ENCODE results near the gene FOXI1.
"Not testable (repeated sequence)": the region's sequence is repeated elsewhere in the genome, so short reads cannot be mapped to it uniquely, and the experiment has no call there.

The FOXI1 gene

DNA sequence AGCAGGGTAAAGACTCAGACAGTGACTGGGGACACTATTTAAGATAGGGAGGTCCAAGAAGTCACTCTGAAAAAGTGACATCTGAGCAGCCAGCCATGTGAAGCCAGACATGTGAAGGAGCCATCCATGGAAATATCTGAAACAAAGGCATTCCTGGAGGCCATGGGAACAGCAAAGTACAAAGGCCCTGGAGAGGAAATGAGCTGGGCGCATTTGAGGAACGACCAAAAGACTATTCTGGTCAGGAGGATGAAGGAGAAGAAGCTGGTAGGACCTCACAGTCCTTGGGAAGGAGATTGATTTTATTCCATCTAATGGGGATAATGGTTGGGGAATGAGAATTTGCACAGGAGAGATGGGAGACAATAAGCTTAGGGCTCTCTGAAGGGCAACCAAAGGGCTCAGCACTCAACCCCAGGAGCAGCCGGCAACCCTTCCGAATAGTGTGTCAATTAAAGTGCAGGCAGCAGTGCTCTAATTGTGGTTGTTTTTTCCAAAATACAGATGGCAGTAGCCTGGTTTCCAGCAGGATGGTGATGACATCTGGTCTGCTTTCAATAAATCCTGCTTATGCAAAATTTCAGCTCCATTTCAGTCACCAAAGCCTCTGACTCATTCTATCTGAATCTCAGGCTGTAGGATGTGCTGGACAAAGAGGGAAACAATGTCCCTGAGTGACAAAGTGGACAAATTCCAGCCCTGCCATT, 26.7 kb downstream of the FOXI1 start:
- DNase-seq, result no peak

DNA sequence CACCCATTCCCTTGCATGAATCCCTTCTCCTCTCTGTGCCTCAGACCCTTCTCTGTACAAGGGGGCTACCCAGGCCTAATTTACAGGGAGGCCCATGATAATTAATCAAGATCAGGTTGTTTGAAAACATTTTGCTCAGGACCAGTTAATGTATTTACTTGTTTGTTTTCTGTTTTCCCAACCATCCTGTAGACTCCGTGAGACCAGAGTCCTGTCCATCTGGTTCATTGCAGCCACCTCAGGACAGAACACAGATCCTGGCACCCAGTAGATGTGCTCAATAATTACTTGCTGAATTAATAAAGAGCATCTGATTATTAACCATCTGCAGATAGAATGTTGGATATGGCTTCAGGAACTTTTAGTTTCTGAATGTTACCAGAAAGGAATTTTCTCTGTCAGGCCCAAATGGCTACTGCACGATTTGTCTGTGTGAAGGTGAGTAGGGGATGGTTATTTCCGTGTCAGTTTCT, 27.3 kb downstream of the FOXI1 start:
- DNase-seq, result no peak

DNA sequence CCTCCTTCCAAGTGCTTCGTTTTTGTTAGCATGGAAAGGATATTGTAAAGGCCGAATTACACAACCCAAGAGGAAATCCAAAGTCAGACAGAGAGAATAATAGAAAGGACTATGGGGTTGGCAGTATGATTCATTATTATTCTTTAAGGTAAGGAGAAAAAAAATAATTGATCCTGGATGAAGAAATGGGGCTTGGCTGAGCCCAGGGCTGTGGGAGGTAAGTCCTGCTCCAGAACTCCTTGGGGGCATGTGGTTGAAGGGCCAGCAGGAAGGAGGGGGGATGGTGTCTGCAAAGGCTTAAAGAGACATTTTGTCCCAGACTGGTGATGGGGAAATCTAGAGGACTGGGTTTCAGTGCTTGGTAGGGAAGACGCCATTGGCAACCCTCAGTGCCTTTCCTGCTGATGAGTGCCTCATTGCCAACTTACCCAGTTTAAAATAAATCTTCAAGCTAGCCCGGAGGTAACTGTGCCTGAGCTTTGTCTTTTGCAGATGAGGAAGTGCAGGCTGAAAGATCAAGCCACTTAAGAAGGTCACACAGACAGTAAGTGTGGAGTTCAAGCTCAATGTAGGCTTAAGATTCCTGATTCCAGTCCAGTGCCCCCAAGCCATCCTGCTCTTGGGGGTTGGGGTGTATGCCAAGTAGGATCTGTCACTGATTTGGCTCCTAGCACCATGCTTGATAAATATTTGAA, 30.2 kb downstream of the FOXI1 start:
- DNase-seq, result no peak

DNA sequence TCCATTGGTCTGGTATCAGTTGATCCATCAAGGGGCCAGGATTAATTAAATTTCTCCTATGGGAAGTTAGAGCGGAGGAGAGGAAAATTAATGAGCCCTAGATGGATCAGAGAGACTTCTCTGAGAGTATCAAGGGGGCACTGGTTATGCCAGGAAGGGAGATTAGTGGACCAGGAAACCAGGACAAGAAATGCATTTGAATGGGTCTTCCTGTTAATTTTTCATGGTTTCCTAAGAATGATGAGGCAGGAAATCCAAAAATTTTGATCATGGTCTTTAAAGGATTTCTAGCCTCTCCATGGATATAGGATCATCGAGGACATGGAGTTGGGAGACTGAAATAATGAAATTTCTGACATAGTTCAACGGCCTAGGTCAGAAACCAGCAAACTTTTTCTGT, 30.8 kb downstream of the FOXI1 start:
- no peak for DNase-seq

DNA sequence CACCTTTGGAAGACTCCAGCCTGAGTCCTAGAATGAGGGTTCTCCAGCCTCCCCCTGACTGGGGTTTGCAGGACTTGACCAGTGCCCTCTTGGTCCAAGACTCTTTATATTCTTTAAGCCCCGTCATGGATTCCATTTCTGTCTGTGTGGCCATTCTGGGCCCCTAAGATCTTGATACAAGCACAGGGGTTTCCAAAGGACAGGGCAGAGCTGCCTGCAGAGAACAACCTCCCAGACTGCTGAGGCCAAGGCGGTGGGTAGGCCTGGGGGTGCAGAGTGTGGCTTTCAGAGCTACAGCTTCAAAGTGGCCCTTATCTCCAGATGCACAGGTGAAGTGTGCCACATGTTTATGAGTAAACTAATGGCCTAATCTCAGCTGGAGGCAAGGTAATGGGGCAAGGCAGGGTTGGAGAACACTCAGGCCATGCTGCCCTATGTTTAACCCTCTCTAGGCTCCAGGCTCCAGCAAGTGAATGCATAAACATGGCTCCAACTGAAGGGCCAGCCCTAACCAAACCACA, 32.1 kb downstream of the FOXI1 start:
- no peak for DNase-seq

DNA sequence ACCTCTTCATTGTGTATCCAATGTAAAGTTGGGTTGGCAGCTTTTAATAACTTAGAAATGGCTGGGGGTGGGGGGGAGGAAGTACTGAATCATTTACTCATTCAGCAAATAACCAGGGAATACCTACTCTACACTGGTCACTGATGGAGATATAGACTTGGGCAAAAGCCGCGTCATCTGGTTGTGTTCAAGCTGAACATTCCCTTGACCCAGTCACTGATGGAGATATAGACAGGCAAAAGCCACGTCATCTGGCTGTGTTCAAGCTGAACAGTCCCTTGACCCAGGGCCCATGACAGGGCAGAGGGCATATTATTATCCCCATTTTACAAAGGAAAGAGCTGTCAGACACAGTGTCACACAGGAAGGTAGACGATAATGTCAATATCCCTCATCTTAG, 32.6 kb downstream of the FOXI1 start:
- no peak for DNase-seq

DNA sequence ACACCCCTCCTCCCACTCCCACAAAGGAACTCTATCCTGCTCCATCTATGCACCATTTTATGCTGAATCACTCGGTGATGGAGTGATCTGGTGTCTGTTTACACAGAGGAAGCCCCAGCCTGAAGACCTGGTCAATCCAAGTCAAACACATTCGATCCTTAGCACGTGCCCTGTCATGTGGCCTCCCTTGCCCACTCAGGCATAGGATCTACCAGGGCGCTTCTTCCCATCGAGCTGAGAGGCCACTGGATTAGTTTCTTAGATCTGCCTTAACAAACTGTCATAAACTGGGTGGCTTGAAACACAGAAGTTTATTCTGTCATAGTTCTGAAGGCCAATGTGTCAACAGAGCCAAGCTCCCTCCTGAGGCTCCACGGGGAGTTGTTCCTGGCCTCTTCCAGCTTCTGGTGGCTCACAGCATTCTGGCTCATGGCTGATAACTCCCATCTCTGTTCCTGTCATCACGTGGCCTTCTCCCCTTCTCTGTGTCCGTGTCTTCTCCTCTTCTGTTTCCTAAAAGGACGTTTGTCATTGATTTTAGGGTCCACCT, 34.2 kb downstream of the FOXI1 start:
- no peak for DNase-seq

DNA sequence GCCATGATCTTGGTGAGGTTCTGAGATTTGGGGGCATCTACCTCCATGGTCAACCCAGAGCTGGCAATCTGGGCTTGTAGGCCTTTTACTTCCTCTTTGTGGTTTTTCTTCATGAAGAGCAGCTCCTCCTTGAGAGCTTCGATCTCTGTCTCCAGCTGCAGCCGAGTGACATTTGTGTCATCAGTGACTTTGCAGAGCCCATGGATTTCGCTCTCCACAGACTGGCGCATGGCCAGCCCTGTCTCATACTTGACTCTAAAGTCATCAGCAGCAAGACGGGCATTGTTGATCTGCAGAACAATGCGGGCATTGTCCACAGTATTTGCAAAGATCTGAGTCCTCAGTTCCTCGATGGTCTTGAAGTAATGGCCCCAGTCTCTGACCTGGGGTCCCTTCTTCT, 35.5 kb downstream of the FOXI1 start:
- not testable (repeated sequence) for DNase-seq

DNA sequence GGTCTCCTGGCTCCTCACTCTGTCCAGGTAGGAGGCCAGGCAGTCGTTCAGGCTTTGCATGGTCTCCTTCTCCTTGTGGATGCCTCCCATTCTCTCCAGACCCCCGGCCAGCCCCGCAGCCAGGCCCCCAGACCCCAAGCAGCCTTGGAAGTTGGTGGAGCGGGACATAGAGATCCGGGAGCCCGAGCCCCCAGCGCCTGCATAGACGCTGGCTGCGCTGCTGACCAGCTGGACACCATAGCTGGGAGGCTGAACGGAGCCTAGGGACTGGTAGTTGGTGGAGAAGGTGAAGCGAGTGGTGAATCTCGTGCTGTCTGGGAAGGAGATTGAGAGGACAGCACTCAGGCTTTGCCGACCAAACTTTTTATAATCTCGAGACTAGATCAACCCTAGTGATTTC, 35.9 kb downstream of the FOXI1 start:
- no peak for DNase-seq

DNA sequence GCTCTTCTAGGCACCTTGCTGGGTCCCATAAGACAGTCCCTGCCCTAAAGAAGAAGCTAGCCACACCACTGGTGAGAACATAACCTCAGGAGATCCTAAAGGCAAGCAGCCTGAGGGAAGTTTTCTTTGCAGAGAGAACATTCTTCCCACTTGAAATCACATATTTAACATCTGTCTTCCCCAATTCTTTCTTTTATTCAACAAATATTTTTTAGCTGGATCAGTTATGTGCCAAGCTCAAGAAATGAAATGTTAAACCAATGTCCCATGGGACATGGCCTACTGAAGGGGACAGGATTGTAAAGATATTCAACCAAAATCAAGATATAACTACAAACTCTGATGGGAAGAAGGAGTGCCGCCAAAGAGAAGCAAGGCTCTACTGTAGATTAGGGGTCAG, 36.5 kb downstream of the FOXI1 start:
- DNase-seq, result no peak

DNA sequence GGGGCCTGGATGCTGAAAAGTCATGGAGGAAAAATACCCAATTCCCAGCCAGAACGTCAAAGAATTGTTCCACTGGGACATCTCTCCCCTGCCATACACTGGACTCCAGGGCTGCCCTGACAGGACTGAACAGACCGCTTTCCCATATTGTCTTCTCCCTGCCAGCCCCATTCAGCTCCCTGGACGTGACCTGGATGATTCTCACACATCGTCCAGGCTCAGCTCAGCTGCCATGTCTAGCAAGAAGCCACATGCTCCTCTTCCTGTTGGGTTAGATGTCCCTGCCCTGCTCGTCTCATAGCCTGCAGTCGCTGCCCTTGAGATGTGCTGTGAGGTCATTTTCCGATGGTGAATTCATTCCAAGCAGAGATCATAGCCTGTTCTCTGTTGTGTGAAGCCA, 37.4 kb downstream of the FOXI1 start:
- no peak for DNase-seq

DNA sequence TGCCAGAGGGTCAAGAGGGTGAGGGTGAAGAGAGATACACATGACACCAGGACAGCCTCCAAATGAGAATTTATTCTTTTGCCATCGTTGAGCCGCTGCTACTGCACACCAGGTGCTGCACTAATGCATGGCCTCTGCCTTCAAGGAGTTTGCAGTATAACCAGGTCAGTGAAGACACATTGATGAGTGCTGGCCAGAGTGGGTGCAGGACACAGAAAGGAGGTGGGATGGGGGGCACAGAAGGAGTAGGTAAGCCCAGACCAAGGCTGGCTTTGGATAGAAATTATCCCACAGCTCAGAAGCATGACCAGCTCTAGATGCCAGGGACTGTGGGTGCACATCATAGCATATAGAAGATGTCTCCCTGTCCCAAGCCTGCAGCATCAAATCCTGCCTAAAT, 38.0 kb downstream of the FOXI1 start:
- no peak for DNase-seq

DNA sequence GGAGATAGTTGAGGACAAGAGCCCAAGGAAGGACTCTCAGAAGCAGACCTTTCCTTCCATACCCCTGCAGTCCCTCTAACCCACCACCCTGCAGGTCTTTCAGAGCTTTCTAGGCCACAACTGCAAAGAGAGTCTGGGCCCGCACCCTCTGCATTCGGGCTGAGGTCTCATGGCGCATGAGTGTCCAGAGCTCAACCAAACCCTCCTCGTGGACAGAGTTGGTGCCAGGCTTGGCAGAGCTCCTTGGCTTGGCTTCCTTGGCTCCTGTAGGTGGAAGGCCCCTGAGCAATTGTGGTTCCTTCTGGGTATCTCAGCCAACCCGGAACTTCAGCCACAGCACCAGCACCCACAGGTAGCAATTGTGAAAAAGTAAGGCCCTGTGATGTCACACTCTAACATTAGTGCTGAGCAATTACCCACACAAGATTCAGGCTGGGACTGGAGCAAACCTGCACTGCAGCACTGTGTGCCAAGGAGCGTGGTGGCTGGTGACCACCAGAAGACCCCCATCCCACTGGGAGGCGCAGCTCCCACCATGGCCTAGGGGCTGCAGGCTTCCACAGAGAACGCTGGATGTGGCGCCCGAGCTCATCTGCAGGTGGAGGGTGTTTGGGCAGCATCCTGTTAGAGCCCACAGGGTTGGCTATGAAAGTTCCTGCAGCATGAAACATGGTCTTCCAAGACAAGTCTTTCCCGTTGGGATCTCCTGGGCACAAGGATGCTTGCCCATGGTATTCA, 38.8 kb downstream of the FOXI1 start:
- no peak for DNase-seq

DNA sequence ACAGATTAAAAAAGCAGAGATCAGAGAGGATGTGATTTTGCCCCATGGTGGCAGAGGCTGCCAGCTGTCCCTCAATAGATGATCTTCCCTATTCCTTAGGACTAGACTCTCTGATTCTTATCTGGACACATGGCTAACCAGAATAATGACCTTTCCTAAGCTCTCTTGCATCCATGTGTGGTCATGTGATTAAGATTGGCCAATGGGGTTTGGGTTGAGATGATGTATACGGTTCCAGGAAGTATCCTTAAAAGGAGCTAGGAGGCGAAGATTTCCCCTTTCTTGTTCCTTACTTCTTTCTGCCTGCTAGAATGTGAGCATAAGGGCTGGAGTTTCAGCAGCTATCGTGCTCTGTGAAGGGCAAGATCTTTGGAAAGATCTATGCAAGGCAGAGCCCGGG, 39.8 kb downstream of the FOXI1 start:
- no peak for DNase-seq

DNA sequence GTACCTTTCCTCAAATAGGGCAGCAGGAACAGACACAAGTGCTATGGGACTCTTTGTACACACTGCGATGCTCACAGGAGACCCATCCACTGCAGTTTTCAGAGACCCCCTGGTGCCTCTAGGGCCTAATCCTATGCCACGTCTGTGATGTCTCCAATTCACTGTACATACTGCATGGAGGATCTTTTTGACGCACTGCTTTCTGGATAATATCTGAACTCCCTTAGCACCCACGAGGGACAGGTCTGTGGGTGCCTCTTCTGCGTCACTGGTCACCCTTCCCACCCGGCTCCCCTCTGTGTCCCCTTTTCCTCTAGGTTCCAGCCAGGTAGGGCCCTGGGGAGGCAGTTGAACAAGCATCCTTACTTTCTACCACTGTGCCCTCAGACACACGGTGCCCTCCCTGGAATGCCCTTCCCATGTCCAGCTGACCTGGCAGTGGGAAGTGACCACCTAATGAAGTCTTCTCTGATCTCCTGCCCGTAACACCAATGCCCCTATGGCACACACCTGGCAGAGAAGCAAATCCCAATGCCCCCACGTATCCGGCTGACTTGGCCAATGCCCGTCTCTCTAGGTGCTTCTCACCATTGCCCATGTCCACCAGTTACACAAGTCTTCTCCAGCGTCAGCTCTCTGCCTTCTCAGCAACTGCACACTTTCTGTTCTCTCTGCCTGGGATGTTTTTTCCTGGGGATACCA, 41.5 kb downstream of the FOXI1 start:
- no peak for DNase-seq

DNA sequence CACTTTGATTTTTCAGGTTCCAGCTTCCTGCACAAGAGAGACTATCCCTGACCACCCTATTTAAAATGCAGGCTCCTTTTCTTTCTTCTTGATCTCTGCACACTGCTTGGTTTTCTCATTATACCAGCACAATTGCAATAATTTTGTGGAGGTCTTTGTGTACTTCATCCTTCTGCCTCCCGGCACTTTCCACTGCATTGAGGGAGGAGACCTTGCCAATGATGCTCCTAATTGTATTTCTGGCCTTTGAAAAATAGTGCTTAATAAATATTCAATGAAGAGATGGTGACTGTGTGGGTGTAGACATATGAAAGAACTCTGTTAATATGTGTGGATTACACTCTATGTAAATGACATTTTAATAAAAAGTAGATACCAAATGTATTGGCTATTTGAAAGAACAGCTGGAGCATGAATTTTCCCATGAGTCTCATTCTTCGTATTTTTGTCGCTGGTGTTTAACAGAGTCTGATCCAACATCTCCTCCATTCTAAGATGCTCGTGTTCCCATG, 42.1 kb downstream of the FOXI1 start:
- DNase-seq, result no peak

DNA sequence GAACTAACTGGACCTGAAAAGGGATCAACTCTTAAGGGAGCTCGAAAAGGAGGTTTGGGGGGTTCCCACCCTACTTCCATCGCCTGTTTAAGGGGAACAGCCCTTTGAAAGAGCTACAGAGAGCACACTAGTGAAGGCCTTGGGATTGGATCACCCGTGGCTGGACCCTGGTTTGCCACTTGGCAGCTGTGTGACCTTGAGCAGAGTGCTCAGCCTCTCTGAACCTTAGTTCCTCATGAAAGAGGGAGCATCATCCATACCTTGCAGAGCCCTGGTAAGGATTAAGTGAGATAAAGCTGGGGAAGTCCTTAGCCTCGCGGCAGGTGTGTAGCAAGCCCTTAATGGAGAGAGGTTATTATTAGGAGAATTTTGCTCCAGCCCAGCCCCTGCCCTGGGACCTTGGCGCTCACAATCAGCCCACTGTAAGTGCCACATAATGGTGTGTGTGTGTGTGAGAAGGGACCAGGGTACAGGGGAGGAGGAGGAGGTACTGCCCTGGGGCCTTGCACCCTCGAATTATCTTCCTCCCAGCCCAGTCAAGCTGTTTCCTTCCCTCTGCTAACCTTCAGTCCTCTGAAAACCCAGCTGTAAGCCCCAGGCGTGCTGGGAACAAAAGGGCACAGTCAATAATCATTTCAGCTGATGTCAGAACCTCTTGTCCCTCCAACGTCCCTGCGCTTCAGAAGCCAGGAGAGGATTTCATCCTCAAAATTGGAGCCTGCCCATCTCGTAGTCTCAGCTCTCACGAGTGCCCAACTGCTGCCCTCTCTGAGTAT, 42.9 kb downstream of the FOXI1 start:
- no peak for DNase-seq

DNA sequence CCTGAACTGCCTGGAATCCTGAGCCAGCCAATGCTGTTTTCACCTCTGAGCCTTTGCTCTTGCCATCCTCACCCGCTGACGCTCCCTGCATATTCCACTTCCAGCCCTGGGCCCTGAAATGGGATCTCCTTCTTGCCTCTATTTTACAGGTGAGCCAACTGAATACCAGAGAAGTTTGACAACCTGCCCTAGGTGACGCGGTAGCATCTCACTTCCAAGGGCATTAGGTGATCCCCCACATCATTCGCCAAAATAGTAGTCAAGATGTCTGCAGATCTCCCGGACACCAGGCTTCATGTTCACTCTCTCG, 43.5 kb downstream of the FOXI1 start:
- DNase-seq, result no peak

DNA sequence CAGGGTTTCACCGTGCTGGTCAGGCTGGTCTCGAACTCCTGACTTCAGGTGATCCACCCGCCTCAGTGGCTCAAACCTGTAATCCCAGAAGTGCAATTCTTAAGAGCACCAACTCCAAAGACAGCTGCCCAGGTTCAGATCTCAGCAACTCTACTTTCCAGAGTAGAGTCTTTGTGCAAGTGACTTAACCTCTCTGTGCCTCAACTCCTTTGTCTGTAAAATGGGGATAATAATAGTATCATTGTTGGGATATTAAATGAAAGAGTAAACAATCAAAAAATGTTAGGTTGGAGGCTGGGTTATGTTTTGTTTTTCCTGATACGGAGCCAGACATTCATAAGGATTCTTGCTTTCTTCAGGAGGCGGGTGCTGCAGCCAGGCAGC, 45.0 kb downstream of the FOXI1 start:
- no peak for DNase-seq

DNA sequence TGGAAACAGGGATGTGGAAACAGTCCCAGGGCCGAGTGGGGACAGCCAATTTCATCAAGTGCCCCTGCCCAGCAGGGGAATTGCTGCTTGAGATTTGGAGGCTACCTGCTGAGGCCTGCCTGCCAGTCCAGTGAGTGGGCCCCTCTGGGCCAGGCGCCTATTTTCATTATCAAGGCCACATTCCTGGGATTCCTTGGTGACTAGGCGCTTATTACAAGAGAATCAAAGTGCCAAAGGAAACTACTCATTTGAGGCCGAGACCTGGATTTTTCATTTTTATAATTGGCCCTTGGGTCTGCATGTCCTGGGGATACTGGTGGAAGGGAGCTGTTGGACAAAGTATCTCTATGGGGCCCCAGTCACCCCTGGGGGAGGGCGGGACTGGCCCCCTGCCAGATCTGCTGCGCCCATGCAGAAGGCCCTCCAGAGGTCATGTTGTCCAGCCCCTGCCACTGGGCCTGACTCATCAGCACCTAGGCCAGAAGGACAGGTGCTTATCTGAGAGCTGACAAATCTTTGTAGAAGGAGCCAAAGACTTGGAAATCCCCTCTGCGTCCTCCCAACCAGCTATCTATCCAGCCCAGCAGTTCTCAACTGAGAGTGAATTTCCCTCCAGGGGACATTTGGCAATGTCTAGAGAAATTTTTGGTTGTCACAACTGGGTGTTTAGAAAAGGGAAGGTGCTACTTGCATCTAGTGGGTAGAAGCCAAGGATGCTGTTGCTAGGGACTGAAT, 45.6 kb downstream of the FOXI1 start:
- DNase-seq, result no peak

DNA sequence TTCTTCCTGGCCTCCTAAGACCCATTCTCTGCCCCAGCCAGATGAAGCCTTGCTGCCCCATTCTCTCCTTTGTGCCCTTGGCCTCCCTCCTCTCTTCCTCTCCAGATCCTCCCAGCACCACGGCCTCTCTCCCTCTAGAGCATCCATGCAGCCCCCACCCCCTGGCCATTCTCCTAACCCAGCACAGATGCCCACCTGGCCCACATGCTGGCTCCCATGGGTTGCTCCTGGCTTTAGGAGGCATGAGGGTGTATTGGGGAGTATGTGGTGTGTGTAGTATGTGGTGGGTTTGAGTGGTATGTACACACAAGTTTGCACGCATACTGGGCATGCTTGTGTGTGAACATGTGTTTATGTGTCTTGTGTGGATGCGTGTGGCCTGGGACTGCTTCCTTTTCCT, 47.1 kb downstream of the FOXI1 start:
- DNase-seq, result no peak

Data from NCI-H526 treated with DMSO at 0.1 percent for 48 hours (cell line).